GM19468 (cell line): ENCODE results near the gene ZEB2.
"Not testable (repeated sequence)": the region's sequence is repeated elsewhere in the genome, so short reads cannot be mapped to it uniquely, and the experiment has no call there.

Source experiments
- ATAC-seq: cut with Tn5 transposase; IDR thresholded peaks from one replicate; pipeline ENCODE4 v1.9.1; 2021; ENCODE audit warnings: mild to moderate bottlenecking, moderate library complexity, moderate number of reproducible peaks; ENCODE audit not compliant: unreplicated experiment; ENCODE audit errors: extremely low read depth

Gene ZEB2

DNA sequence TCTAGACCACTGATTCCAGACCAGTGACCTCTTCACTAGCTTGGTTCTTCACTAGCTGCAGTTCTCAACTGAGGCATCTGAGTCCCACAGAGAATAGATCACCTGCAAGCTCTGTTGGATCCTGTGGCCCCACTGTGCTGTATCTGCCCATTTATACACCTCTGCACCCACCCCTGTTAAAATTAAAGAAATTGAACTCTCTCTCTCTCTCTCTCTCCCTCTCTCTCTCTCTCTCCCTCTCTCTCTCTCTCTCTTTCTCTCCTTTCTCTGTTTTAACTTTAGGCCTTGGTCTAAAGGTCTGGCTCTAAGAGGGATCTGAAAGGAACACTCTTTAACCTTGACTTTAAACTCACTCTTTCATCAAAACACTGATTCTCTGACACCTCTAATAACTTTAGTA is 150.5 kb downstream of the ZEB2 start:
- ATAC-seq = no peak

DNA sequence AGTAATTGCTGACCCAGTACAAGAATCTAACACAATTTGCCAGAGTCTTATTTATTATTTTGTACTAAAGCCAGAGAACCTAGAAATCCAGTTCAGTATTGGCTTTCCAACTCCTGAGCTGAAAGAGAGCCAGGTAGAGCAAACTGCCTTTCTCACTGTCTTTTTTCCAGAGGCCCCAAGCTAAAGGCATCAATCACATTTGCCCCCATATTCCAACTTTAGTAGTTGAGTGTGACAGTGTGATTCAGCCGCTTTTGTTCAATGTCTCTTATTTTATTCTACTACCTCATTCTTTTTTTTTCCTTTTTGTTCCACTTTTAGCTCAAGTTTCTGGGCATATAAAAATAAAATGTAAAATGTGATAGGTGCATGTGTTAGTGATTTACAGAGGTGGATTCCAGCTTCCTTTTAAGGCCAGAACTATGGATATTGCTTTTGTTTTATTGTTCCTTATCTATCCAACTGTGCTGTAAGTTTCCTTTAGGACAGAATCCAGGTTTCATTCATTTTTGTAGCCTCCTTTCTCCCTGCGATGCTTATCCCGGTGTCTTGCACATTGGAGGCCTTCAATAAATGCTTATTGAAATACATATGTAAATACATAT is 153.0 kb downstream of the ZEB2 start:
- no peak for ATAC-seq

DNA sequence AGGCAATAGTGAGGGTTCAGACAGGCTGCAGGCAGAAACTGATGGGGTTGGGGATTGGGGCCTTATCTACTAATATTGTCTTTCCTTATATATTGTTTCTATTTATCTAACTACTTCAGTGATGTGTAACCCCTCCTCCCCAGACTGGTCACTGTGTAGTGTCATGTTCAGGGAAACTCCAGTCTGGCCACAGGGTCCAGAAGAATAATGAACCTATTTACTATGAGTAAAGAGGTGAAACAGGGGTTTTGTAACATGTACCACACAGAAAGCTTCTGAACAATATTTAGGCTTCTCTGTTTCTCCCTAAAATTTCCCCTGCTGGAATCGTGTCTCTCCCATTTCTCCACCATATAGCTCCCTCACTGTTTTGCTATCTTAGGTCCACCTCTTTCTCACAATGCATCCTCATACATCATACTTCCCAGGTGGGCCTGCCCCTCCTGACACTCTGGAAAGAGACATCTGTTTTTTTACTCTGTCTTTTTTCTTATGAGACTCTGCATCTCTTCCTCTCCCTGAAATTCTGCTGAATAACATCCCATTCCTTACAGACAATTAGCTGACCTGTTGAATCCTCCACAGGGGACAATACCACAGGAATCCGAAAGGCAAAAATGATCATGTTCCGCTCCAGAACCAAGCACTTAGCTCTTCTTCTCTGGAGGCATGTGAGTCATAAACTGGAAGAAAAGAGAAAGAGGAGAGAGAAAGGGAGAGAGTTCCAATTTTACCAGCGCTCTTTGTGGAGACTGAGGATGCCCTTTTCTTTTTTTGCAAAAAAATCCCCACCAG is 154.8 kb downstream of the ZEB2 start:
- peak; percentile 64 for ATAC-seq

GRCh38 chr2:144364247-144364646 is 155.7 kb downstream of the ZEB2 start:
- ATAC-seq = not testable (repeated sequence)

DNA sequence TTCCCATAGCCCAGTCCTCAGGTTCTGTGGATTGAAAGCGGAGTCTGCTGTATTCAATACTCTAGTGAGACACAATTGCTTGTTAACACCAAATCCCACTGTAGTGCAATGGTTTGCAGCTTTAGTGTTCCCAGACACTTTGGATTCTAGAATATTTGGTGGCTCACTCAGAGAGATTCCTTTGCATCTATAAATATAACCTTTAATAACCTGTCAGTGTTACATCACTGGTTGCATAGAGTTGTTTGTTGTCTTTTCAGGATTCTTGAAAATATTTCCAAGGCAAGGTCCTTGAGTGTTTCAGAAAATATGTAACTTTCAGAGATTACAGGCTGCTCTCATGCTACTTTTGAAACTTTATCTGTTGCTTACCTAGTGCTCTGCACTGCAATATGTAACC is 157.5 kb downstream of the ZEB2 start:
- ATAC-seq = no peak

DNA sequence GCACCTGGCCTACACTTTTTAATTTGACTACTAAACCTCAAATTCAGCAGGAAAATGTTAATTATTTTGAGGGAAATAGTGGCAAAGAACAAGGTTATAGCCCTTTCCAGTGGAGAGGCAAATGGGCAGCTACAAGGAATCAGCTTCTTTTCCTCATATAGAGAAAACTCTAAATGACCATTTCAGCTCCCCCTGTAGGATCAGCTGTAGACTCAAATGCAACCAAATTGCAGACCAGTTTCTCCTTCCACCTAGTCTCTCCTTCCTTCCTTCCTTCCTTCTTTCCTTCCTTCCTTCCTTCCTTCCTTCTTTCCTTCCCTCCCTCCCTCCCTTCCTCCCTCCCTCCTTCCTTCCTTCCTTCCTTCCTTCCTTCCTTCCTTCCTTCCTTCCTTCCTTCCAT is 158.2 kb downstream of the ZEB2 start:
- no peak for ATAC-seq

GRCh38 chr2:144359684-144360083 is 160.2 kb downstream of the ZEB2 start:
- ATAC-seq = no peak

- ATAC-seq = peak; percentile 50
Observed at GRCh38 chr2:144358979-144359541, 160.9 kb downstream of the ZEB2 start.

DNA sequence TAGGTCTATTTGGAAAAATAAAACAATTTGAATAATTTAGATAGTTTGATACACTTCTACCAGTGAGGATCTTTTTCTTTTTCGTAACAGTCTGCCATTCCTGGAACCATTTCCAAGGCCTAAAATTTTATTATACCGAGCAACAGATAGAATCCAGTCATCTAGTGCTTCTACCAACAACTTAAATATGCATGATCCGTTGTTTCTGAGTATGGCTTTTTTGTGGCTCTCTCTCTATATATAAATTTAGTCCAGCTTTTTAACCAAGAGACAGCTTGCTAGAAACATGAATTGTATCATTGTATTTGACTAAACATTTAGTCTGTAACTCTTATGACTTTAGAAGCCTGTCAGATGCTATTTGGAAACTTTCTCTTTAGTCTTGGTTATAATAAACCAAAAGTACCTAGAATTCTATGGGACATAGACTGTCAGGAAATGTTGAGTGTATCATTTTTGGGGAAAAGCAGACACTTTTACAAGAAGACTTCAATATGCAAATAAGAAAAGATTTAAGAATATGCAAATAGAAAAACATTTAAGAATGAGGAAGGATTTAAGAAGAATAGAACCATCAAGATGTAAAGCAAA is 161.4 kb downstream of the ZEB2 start:
- no peak for ATAC-seq

- peak; percentile 59 for ATAC-seq
Observed at GRCh38 chr2:144357623-144358373, 162.1 kb downstream of the ZEB2 start.

- no peak for ATAC-seq
Observed at GRCh38 chr2:144356402-144356801, 163.5 kb downstream of the ZEB2 start.

DNA sequence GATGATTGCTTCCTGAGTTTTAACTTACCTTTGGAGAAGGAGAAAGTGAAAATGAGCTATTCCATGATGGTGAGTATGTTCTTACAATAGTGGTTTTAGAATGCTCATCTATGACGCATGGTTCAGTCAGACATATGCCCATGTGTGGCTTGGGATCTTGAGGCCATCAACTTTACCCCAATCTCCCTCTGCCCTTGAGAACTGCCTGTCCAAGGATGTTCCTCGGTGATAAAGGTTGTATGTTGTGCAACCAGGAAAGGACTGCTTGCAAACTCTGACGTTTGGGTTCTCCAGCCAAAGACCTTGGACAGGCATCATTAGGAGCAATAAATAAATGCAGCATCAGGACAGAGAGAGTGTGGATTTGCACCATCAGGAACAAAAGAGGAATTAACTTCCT is 165.0 kb downstream of the ZEB2 start:
- ATAC-seq = no peak

DNA sequence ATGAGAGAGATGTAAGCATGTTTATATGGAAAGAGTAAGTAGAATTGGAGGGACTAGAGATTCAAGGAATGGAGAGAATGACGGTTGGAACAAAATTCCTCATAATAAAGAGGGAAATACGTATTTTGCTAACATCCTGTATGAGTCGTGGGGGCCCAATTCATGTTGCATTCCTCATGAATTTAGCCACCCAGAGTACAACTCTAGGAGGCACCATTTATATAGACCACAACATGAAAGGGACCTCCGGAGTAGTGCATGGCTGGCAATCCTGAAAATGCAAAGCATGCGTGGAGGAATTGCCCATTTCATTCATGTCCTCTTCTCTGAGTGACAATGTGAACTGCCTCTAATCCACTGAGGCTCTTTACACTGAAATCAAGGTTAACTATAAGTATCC is 168.2 kb downstream of the ZEB2 start:
- no peak for ATAC-seq

DNA sequence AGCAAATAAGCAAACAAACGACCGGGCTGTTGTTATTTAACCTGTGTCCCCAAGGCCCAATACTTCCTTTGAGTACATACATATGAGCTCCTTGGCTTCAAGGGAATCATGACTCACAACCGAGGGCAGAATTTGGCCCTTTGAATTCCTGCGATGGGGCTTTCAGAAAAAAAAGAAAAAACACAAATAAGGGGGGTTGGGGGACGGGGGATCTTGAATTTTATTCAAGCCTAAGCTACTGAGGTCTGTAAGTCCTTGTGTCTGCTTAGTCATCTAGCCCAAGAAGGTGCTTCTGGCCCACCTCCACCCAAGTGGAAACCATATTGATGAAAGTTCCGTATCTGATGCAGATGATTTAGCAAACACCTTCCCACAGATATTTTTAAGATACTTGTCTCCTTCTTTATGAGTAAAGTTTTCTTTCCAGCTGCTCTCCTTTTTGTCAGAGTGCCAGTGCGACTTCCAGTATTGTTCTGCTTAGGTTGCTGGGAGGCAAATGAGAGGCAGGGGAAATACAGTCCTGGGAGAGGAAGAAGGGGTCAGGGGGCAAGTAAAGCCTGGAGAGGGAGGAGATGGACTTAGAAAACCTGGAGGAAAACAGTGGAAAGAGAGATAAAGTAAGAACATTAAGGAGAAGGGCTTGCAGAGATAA is 169.6 kb downstream of the ZEB2 start:
- ATAC-seq = no peak

GRCh38 chr2:144349674-144350073 is 170.2 kb downstream of the ZEB2 start:
- ATAC-seq = no peak

- no peak for ATAC-seq
Observed at GRCh38 chr2:144348846-144349245, 171.1 kb downstream of the ZEB2 start.

DNA sequence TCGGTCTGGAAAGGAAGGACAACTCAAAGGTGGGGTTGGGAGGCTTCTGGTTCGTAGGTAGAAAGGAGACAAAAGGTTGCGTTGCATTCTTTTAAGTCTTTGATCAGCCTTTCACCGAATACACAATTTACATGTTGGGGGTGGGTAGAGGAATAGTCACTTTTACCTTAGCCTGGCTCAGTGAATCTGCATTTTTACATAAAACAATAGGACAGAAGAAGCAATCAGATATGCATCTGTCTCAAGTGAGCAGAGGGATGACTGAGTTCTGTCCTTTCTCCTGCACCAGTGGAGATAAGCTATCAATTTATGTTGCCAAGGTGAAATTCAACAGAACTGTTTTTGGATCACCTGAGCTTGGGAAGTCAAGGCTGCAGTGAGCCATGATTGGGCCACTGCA is 173.7 kb downstream of the ZEB2 start:
- ATAC-seq = no peak

GRCh38 chr2:144343145-144343544 is 176.8 kb downstream of the ZEB2 start:
- no peak for ATAC-seq

GRCh38 chr2:144341538-144341937 is 178.4 kb downstream of the ZEB2 start:
- no peak for ATAC-seq

DNA sequence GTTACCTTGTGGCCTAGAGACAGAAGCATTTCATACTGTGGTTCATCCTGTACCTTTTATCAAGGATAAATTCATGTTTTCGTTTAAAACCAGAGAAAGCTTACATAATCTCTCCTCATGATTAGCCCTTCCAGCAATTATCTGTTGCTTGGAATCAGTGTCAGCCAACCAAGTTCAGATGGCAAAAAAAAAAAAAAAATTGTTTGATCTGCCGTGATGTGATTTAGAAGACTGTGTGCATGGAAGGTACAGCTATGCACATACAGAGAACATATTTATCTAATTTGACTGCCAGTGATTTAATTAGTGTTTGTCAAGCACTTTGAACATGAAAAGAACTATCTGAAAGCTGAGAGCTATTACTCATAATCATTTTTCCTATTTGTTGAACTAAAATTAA is 180.9 kb downstream of the ZEB2 start:
- no peak for ATAC-seq
